HG03175 (cell line): ENCODE data around the gene ROMO1.
"Not testable (repeated sequence)": the region's sequence is repeated elsewhere in the genome, so short reads cannot be mapped to it uniquely, and the experiment has no call there.

ENCODE experiments used
- ATAC-seq: cut with Tn5 transposase; IDR thresholded peaks from one replicate; pipeline ENCODE4 v1.9.1; 2021; ENCODE audit warnings: mild to moderate bottlenecking, moderate library complexity; ENCODE audit not compliant: unreplicated experiment

The ROMO1 gene

GRCh38 chr20:35709259-35709658 lies 10.1 kb downstream of the ROMO1 start:
- no peak for ATAC-seq

GRCh38 chr20:35710039-35710438 lies 10.8 kb downstream of the ROMO1 start:
- ATAC-seq = no peak

GRCh38 chr20:35710884-35711587 lies 11.8 kb downstream of the ROMO1 start:
- no peak for ATAC-seq

GRCh38 chr20:35711588-35712209 lies 12.5 kb downstream of the ROMO1 start:
- no peak for ATAC-seq

- ATAC-seq = not testable (repeated sequence)
Observed at GRCh38 chr20:35713120-35713519, 13.9 kb downstream of the ROMO1 start.

- ATAC-seq = no peak
Observed at GRCh38 chr20:35714127-35714526, 14.9 kb downstream of the ROMO1 start.

- no peak for ATAC-seq
Observed at GRCh38 chr20:35715652-35716051, 16.4 kb downstream of the ROMO1 start.

- no peak for ATAC-seq
Observed at GRCh38 chr20:35716330-35716729, 17.1 kb downstream of the ROMO1 start.

GRCh38 chr20:35718321-35718720 lies 19.1 kb downstream of the ROMO1 start:
- ATAC-seq = not testable (repeated sequence)

GRCh38 chr20:35718972-35719635 lies 19.9 kb downstream of the ROMO1 start:
- no peak for ATAC-seq

GRCh38 chr20:35719717-35720116 lies 20.5 kb downstream of the ROMO1 start:
- no peak for ATAC-seq

GRCh38 chr20:35720165-35721123 lies 21.2 kb downstream of the ROMO1 start:
- ATAC-seq = no peak

- ATAC-seq = no peak
Observed at GRCh38 chr20:35721219-35721618, 22.0 kb downstream of the ROMO1 start.

- no peak for ATAC-seq
Observed at GRCh38 chr20:35721621-35722020, 22.4 kb downstream of the ROMO1 start.

- ATAC-seq = not testable (repeated sequence)
Observed at GRCh38 chr20:35723275-35723639, 24.1 kb downstream of the ROMO1 start.

GRCh38 chr20:35723652-35724320 lies 24.6 kb downstream of the ROMO1 start:
- ATAC-seq = not testable (repeated sequence)

- no peak for ATAC-seq
Observed at GRCh38 chr20:35724321-35725230, 25.4 kb downstream of the ROMO1 start.

- no peak for ATAC-seq
Observed at GRCh38 chr20:35726842-35727711, 27.9 kb downstream of the ROMO1 start.
